ENCODE measurements around the gene TTC22.

DNA sequence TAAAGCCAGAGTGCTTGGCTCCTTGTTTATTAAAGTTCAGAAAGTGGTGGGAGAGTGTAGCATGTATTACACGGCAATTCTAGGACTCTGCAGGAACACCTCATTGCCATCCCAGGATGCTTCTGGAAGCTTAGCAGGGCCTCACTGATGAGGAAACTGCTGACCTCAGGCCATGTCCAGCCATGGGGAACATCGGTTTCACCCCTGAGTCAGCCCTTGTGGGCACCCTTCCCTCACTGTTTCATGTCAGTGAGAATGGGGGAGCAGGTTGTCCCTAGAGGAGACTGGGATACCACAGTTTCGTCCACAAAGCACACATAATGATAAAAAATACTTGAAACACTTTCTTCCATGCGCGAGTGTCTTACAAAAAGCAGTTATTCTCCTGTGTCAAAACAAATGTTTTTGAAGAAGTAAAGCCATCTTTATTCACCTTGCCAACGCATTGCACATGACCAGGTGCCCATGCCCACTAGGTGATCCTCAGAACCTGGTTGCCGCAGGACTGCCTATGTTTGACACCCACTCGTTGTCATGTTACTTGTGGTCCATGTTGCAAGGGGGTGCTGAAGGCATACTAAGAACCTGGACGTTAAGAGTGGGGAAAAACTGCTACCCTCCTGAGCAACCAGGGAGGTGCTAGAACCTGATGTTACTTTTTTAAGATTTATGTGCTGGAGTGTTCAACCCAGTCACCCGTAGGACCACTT is 41.2 kb upstream of the TTC22 start:
- TF ChIP-seq, protein P1, sequence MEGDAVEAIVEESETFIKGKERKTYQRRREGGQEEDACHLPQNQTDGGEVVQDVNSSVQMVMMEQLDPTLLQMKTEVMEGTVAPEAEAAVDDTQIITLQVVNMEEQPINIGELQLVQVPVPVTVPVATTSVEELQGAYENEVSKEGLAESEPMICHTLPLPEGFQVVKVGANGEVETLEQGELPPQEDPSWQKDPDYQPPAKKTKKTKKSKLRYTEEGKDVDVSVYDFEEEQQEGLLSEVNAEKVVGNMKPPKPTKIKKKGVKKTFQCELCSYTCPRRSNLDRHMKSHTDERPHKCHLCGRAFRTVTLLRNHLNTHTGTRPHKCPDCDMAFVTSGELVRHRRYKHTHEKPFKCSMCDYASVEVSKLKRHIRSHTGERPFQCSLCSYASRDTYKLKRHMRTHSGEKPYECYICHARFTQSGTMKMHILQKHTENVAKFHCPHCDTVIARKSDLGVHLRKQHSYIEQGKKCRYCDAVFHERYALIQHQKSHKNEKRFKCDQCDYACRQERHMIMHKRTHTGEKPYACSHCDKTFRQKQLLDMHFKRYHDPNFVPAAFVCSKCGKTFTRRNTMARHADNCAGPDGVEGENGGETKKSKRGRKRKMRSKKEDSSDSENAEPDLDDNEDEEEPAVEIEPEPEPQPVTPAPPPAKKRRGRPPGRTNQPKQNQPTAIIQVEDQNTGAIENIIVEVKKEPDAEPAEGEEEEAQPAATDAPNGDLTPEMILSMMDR (conservative IDR thresholded peaks at IDR 0.05; ENCODE audit: low read length) = no peak
- no peak for TF ChIP-seq EZH2phosphoT487 (IDR thresholded peaks at IDR 0.05; ENCODE audit: borderline replicate concordance)
